H1 (cell line): Measurements from ENCODE around the gene CLCF1. TPM values are rescaled to one million over a fixed set of nuclear protein-coding genes. Genes with fewer than 3 reads are reported as not detected.

ENCODE experiments used
- CTCF ChIA-PET: fragments of 300-600 bp; sonication (Branson Sonifier 250); formaldehyde crosslinking; loops from one replicate; lab custom pipeline; 2021; ENCODE audit not compliant: partially characterized antibody; lab: Charles Lee
- POLR2A ChIA-PET: fragments of 300-600 bp; sonication (Branson Sonifier 250); formaldehyde crosslinking; loops from one replicate; lab custom pipeline; 2021; ENCODE audit warnings: inconsistent platforms; ENCODE audit not compliant: partially characterized antibody; lab: Charles Lee
- DNase-seq, 2 experiments: peaks; one replicate each; pipeline versions ENCODE4 v3.0.0 to v3.0.0-alpha.2; 2010 to 2022; ENCODE audit warnings: low spot score in 2 of 2, low read depth in 1 of 2, mixed read lengths in 1 of 2
- FAIRE-seq: peaks from 2 replicates; lab custom pipeline; 2011; peaks lifted over from hg19 to GRCh38; lab: Jason Lieb, UNC
- H2AFZ ChIP-seq: 2 replicates; pipeline ENCODE4 v1.8.1; 2012; ENCODE audit warnings: low read length, inconsistent platforms
- H2AK5ac ChIP-seq: 2 replicates; pipeline ENCODE4 v1.6.1; 2013; ENCODE audit warnings: low read depth, low read length
- H2BK120ac ChIP-seq: replicated peaks from 2 replicates; pipeline ENCODE3; 2013; ENCODE audit warnings: low read depth, low read length, inconsistent platforms
- H2BK12ac ChIP-seq: 2 replicates; pipeline ENCODE4 v1.6.1; 2013; ENCODE audit warnings: low read depth, low read length
- H2BK15ac ChIP-seq: 2 replicates; pipeline ENCODE4 v1.6.1; 2013; ENCODE audit warnings: low read length
- H2BK20ac ChIP-seq: 2 replicates; pipeline ENCODE4 v1.6.1; 2013; ENCODE audit warnings: low read length
- H2BK5ac ChIP-seq: 2 replicates; pipeline ENCODE4 v1.6.1; 2013; ENCODE audit warnings: low read depth, low read length
- H3K14ac ChIP-seq: 2 replicates; pipeline ENCODE4 v1.6.1; 2013; ENCODE audit warnings: inconsistent platforms; ENCODE audit not compliant: insufficient read length
- H3K18ac ChIP-seq: 2 replicates; pipeline ENCODE4 v1.6.1; 2013; ENCODE audit warnings: low read length; ENCODE audit errors: extremely low read depth
- H3K23ac ChIP-seq: 2 replicates; pipeline ENCODE4 v1.6.1; 2013; ENCODE audit warnings: inconsistent platforms; ENCODE audit not compliant: insufficient read length
- H3K23me2 ChIP-seq: 2 replicates; pipeline ENCODE4 v1.6.1; 2013; ENCODE audit warnings: low read depth, low read length
- H3K27ac ChIP-seq: 2 replicates; pipeline ENCODE4 v1.6.1; 2011; ENCODE audit warnings: low read depth, low read length, inconsistent platforms
- H3K27me3 ChIP-seq, 4 experiments: replicated peaks in 1 of 4; 1 replicate in 1 of 4; 2 replicates in 3 of 4; pipeline versions ENCODE4 v1.6.1 to v1.8.1; 2011 to 2013; ENCODE audit warnings: low read length in 3 of 4, mild to moderate bottlenecking in 3 of 4, inconsistent platforms in 2 of 4, mixed read lengths in 2 of 4, moderate library complexity in 1 of 4; ENCODE audit not compliant: control insufficient read depth in 3 of 4, insufficient read depth in 3 of 4; ENCODE audit errors: extremely low read depth in 1 of 4
- H3K36me3 ChIP-seq, 4 experiments: 2 replicates each; pipeline versions ENCODE4 v1.6.1 to v1.8.1; 2011 to 2013; ENCODE audit warnings: mild to moderate bottlenecking in 4 of 4, low read length in 3 of 4, moderate library complexity in 2 of 4, control low read depth in 1 of 4, inconsistent platforms in 1 of 4; ENCODE audit not compliant: insufficient read depth in 4 of 4, control insufficient read depth in 2 of 4
- H3K4ac ChIP-seq: replicated peaks from 2 replicates; pipeline ENCODE3; 2013; ENCODE audit warnings: low read length, low read depth, mixed read lengths, inconsistent platforms; ENCODE audit not compliant: insufficient read length
- H3K4me1 ChIP-seq, 4 experiments: replicated peaks in 1 of 4; 1 replicate in 1 of 4; 2 replicates in 3 of 4; pipeline versions ENCODE4 v1.6.1 to v1.8.1; 2011 to 2013; ENCODE audit warnings: low read length in 3 of 4, inconsistent platforms in 2 of 4, mixed read lengths in 1 of 4; ENCODE audit not compliant: insufficient read depth in 4 of 4, control insufficient read depth in 3 of 4
- H3K4me2 ChIP-seq, 2 experiments: 2 replicates each; pipeline versions ENCODE4 v1.6.1 to v1.8.1; 2011 to 2013; ENCODE audit warnings: low read depth in 2 of 2, low read length in 2 of 2, control low read depth in 1 of 2, inconsistent platforms in 1 of 2, mild to moderate bottlenecking in 1 of 2; ENCODE audit not compliant: insufficient read depth in 1 of 2
- H3K4me3 ChIP-seq, 4 experiments: fragments of 200-600, 300-600 bp in 1 of 4; sonication (generic), shearing (Covaris generic), sonication (Bioruptor Twin) in 1 of 4; 2 replicates each; pipeline versions ENCODE4 v1.5.1 to v1.8.1; 2011 to 2016; ENCODE audit warnings: low read length in 4 of 4, low read depth in 3 of 4, control low read depth in 2 of 4, inconsistent platforms in 2 of 4, mild to moderate bottlenecking in 2 of 4, mixed read lengths in 1 of 4, moderate library complexity in 1 of 4; ENCODE audit not compliant: insufficient read depth in 2 of 4; ENCODE audit errors: extremely low read depth in 1 of 4
- H3K56ac ChIP-seq: replicated peaks from 2 replicates; pipeline ENCODE3; 2013; ENCODE audit warnings: low read depth, mild to moderate bottlenecking, mixed read lengths, low read length, inconsistent platforms; ENCODE audit not compliant: insufficient read length
- H3K79me1 ChIP-seq: 2 replicates; pipeline ENCODE4 v1.6.1; 2013; ENCODE audit warnings: low read depth, low read length, control low read depth
- H3K79me2 ChIP-seq, 2 experiments: 2 replicates each; pipeline versions ENCODE4 v1.6.1 to v1.8.1; 2012 to 2013; ENCODE audit warnings: low read length in 2 of 2, mild to moderate bottlenecking in 2 of 2, inconsistent platforms in 1 of 2; ENCODE audit not compliant: insufficient read depth in 2 of 2, control insufficient read depth in 1 of 2
- H3K9ac ChIP-seq, 4 experiments: replicated peaks in 1 of 4; 1 replicate in 1 of 4; 2 replicates in 3 of 4; pipeline versions ENCODE4 v1.6.1 to v1.8.1; 2011 to 2013; ENCODE audit warnings: low read depth in 3 of 4, low read length in 3 of 4, control low read depth in 2 of 4, mild to moderate bottlenecking in 2 of 4, moderate library complexity in 2 of 4, inconsistent platforms in 1 of 4; ENCODE audit errors: extremely low read depth in 1 of 4
- H3K9me3 ChIP-seq, 2 experiments: 2 replicates each; pipeline versions ENCODE4 v1.6.1 to v1.8.1; 2012 to 2013; ENCODE audit warnings: mild to moderate bottlenecking in 2 of 2, moderate library complexity in 2 of 2, control low read depth in 1 of 2, inconsistent platforms in 1 of 2, low read depth in 1 of 2, low read length in 1 of 2, mixed read lengths in 1 of 2; ENCODE audit not compliant: insufficient read depth in 2 of 2
- H4K20me1 ChIP-seq, 2 experiments: replicated peaks in 1 of 2; 2 replicates each; pipeline versions ENCODE3 to v1.8.1; 2011 to 2013; ENCODE audit warnings: inconsistent platforms in 2 of 2, low read length in 2 of 2, mild to moderate bottlenecking in 1 of 2; ENCODE audit not compliant: insufficient read depth in 2 of 2, control insufficient read depth in 1 of 2
- H4K5ac ChIP-seq: 2 replicates; pipeline ENCODE4 v1.6.1; 2013; ENCODE audit warnings: low read length, low read depth, mixed read lengths, inconsistent platforms; ENCODE audit not compliant: insufficient read length
- H4K8ac ChIP-seq: 2 replicates; pipeline ENCODE4 v1.8.0; 2013; ENCODE audit warnings: mild to moderate bottlenecking, moderate library complexity, low read length, inconsistent platforms; ENCODE audit not compliant: insufficient read depth; ENCODE audit errors: extremely low read depth
- H4K91ac ChIP-seq: replicated peaks from 2 replicates; pipeline ENCODE3; 2013; ENCODE audit warnings: low read length, mixed read lengths, inconsistent platforms; ENCODE audit not compliant: insufficient read length
- GTF2F1 ChIP-seq: IDR thresholded peaks from 2 replicates; pipeline ENCODE4 v1.6.1; 2012; ENCODE audit warnings: low read depth, low read length, improper control_type of control experiment, borderline replicate concordance
- SUZ12 ChIP-seq: fragments of 200-600 bp; sonication (generic); IDR thresholded peaks from 2 replicates; pipeline ENCODE4 v1.6.1; 2012; ENCODE audit warnings: mild to moderate bottlenecking, inconsistent platforms, low read length, moderate library complexity, mixed read lengths
- WGBS, 2 experiments: shearing (Covaris generic) in 1 of 2; methylation state at CpG; one replicate each; pipeline versions ENCODE4 v1.1.6 to v1.1.7; 2013 to 2015; ENCODE audit warnings: low lambda C conversion rate in 2 of 2, mixed read lengths in 2 of 2, inconsistent platforms in 1 of 2, low coverage in 1 of 2, missing lambda C conversion rate in 1 of 2; ENCODE audit not compliant: insufficient replicate concordance in 2 of 2, insufficient coverage in 1 of 2, insufficient read length in 1 of 2; ENCODE audit errors: extremely low coverage in 1 of 2, missing lambda C conversion rate in 1 of 2; 5-methylcytosine and 5-hydroxymethylcytosine counted together
- polyA plus RNA-seq, 7 experiments: library from polyadenylated mRNA; depleted of rRNA in 3 of 7; stranded (reverse) in 5 of 7; unstranded in 2 of 7; fragments of >200 nt in 5 of 7; fragments of 200-250 nt in 2 of 7; gene quantifications; 1 replicate in 5 of 7; 2 replicates in 1 of 7; 4 replicates in 1 of 7; pipeline versions ENCODE4 v1.2.1 to v1.2.3, GENCODE V29; 2011 to 2013; ENCODE audit warnings: missing spikeins in 2 of 7, mixed read lengths in 2 of 7
- total RNA-seq: library from RNA; stranded (reverse); fragmentation: NEBNext Ultra II Directional; extraction: Animal tissue kit (Norgen Biotek cat#: 25700); gene quantifications from 2 replicates; pipeline ENCODE4 v1.2.1, GENCODE V29; 2021

Gene CLCF1
- total and polyA plus RNA-seq, 2 of the 8 experiments (the other 6 are each of a cell fraction or from before 2014, with no cell fraction given), result 0.32 to 1.2 TPM

GRCh38 chr11:67376063-67376820 lies 2.8 kb upstream of the CLCF1 start:
- Histone ChIP-seq H4K5ac (no peak overlapping the region), H3K79me1 (no peaks in the 10 kb centered on the region), H2AK5ac (no peak overlapping the region), H3K4me1 (peaks cover 0 to 39% (median 32%) of the 10 kb centered on the region in 4 experiments; a peak in 6 of 7 replicates), H3K18ac (peak overlapping the region; percentile 76), H3K36me3 (no peaks in the 10 kb centered on the region), H3K4ac (no peak overlapping the region), H4K20me1 (peaks cover 0 to 2% of the 10 kb centered on the region in 2 experiments), H2BK20ac (no peak overlapping the region), H3K9me3 (no peaks in the 10 kb centered on the region), H2BK15ac (peak overlapping the region; percentile 92; the same call in 1 of the 2 replicates), H3K9ac (no peak overlapping the region), H2AFZ (0 out of 2 replicates have a peak overlapping the region, but pooled peaks have one; percentile 34), H3K56ac (no peak overlapping the region), H3K23ac (no peak overlapping the region), H3K27ac (no peak overlapping the region), H2BK5ac (peak overlapping the region; percentile 6; the same call in 1 of the 2 replicates), H3K79me2 (no peaks in the 10 kb centered on the region), H3K4me3 (peak overlapping the region; percentile 1 to 55 (median 19); a peak in 5 of 8 replicates), H2BK120ac (no peak overlapping the region), H4K91ac (peak overlapping the region; percentile 31), H4K8ac (no peak overlapping the region), H3K23me2 (peaks cover 25% of the 10 kb centered on the region; the same call in 1 of the 2 replicates), H3K14ac (no peak overlapping the region), H3K27me3 (peaks cover 7 to 49% (median 43%) of the 10 kb centered on the region in 4 experiments), H3K4me2 (peak overlapping the region; percentile 87 to 96), H2BK12ac (peak overlapping the region; percentile 96; the same call in 1 of the 2 replicates)
- peak; percentile 53; the same call in 1 of the 2 replicates for TF ChIP-seq SUZ12
- no peak for TF ChIP-seq GTF2F1
- FAIRE-seq (no peak), DNase-seq (no peak)
- ChIA-PET POLR2A (interaction anchor here (0.9 to 3.1 kb wide), 12 partner anchors 9 to 106 kb away, joined by 3 to 8 read pairs (median 3); partner anchors contain the start of genes POLD4 and PPP1CA), CTCF (interaction anchor here (0.6 to 34.8 kb wide), 12 partner anchors 12 to 321 kb away, joined by 3 to 1305 read pairs (median 4); partner anchors contain the start of genes POLD4 and RAD9A)
- WGBS, 2 experiments, result 29% methylated on average over 7 of the region's 7 CpGs; no CpG with 5 or more reads in 1 of the 2 experiments
